ENCODE results near the gene SLFN12L.

Gene SLFN12L

GRCh38 chr17:35575759-35576158, 38.3 kb upstream of the SLFN12L start:
- H3K4me2 ChIP-seq (ENCODE audit: low read length), result no peak overlapping the region
- H3K27ac ChIP-seq (ENCODE audit: low read depth, low read length, poor library complexity, severe bottlenecking), result no peak overlapping the region
- no peaks in the 10 kb centered on the region for H3K9me2 ChIP-seq (ENCODE audit: low read depth, low read length)
- 0 out of 2 replicates have a peak, but pooled peaks cover 5% of the 10 kb centered on the region for H3F3A ChIP-seq (ENCODE audit: insufficient read depth, low read length)
- H3K4me3 ChIP-seq (ENCODE audit: low read depth, low read length, poor library complexity, severe bottlenecking), result no peak overlapping the region
- no peaks in the 10 kb centered on the region for H3K9me3 ChIP-seq (ENCODE audit: low read length)
- no peak overlapping the region for H2AFZ ChIP-seq (ENCODE audit: low read length)
- H3K9ac ChIP-seq (ENCODE audit: low read length), result no peak overlapping the region
- H4K20me1 ChIP-seq (ENCODE audit: insufficient read depth, low read length), result no peaks in the 10 kb centered on the region
- peaks cover 34% of the 10 kb centered on the region for H3K36me3 ChIP-seq (ENCODE audit: insufficient read depth, low read length)
- H3K79me2 ChIP-seq (ENCODE audit: insufficient read depth, low read length), result no peaks in the 10 kb centered on the region
- peaks cover 27% of the 10 kb centered on the region for H3K4me1 ChIP-seq (ENCODE audit: insufficient read depth, low read length, severe bottlenecking)
- no peaks in the 10 kb centered on the region for H3K27me3 ChIP-seq (ENCODE audit: insufficient read depth, low read length)
- TF ChIP-seq EZH2 (IDR thresholded peaks at IDR 0.05; ENCODE audit: borderline replicate concordance, low read length), result no peak
- TF ChIP-seq, protein P1, sequence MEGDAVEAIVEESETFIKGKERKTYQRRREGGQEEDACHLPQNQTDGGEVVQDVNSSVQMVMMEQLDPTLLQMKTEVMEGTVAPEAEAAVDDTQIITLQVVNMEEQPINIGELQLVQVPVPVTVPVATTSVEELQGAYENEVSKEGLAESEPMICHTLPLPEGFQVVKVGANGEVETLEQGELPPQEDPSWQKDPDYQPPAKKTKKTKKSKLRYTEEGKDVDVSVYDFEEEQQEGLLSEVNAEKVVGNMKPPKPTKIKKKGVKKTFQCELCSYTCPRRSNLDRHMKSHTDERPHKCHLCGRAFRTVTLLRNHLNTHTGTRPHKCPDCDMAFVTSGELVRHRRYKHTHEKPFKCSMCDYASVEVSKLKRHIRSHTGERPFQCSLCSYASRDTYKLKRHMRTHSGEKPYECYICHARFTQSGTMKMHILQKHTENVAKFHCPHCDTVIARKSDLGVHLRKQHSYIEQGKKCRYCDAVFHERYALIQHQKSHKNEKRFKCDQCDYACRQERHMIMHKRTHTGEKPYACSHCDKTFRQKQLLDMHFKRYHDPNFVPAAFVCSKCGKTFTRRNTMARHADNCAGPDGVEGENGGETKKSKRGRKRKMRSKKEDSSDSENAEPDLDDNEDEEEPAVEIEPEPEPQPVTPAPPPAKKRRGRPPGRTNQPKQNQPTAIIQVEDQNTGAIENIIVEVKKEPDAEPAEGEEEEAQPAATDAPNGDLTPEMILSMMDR (IDR thresholded peaks at IDR 0.05; ENCODE audit: low read length), result no peak

GRCh38 chr17:35569405-35569804, 31.9 kb upstream of the SLFN12L start:
- Histone ChIP-seq H3K27ac (ENCODE audit: low read depth, low read length, poor library complexity, severe bottlenecking) (no peak overlapping the region), H3K4me2 (ENCODE audit: low read length) (peak overlapping the region; percentile 84), H3K27me3 (ENCODE audit: insufficient read depth, low read length) (no peaks in the 10 kb centered on the region), H3K9me3 (ENCODE audit: low read length) (no peaks in the 10 kb centered on the region), H3K4me3 (ENCODE audit: low read depth, low read length, poor library complexity, severe bottlenecking) (peak overlapping the region; percentile 87), H3K9me2 (ENCODE audit: low read depth, low read length) (no peaks in the 10 kb centered on the region), H3K4me1 (ENCODE audit: insufficient read depth, low read length, severe bottlenecking) (peaks cover 26% of the 10 kb centered on the region), H2AFZ (ENCODE audit: low read length) (no peak overlapping the region), H4K20me1 (ENCODE audit: insufficient read depth, low read length) (no peaks in the 10 kb centered on the region), H3F3A (ENCODE audit: insufficient read depth, low read length) (no peaks in the 10 kb centered on the region), H3K36me3 (ENCODE audit: insufficient read depth, low read length) (peaks cover 9% of the 10 kb centered on the region), H3K9ac (ENCODE audit: low read length) (peak overlapping the region; percentile 30; the same call in 1 of the 2 replicates), H3K79me2 (ENCODE audit: insufficient read depth, low read length) (peaks cover 23% of the 10 kb centered on the region)
- no peak for TF ChIP-seq EZH2 (IDR thresholded peaks at IDR 0.05; ENCODE audit: borderline replicate concordance, low read length)
- TF ChIP-seq, protein P1 (IDR thresholded peaks at IDR 0.05; ENCODE audit: low read length), result no peak

DNA sequence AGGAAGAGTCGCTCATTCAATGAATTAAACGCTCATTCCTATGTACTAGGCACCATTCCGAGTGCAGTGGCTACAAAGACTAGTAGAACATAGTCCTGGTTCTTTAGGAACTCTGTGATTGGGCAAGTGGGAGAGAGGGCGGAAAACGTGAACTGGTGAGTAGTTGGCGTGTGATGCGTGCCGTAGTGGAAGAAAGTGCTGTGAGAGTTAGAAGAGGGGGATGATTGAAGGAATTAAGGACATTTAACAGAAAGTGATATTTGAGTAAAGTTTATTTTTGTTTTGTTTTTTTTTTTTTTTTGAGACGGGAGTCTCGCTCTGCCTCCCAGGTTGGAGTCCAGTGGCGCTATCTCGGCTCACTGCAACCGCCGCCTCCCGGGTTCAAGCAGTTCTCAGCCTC, 31.1 kb upstream of the SLFN12L start:
- H3K9ac ChIP-seq (ENCODE audit: low read length), result peak overlapping the region; percentile 87
- H3K36me3 ChIP-seq (ENCODE audit: insufficient read depth, low read length), result peaks cover 2% of the 10 kb centered on the region
- peak overlapping the region; percentile 84 for H3K4me2 ChIP-seq (ENCODE audit: low read length)
- H3K27me3 ChIP-seq (ENCODE audit: insufficient read depth, low read length), result no peaks in the 10 kb centered on the region
- peak overlapping the region; percentile 87 for H3K4me3 ChIP-seq (ENCODE audit: low read depth, low read length, poor library complexity, severe bottlenecking)
- H3K27ac ChIP-seq (ENCODE audit: low read depth, low read length, poor library complexity, severe bottlenecking), result no peak overlapping the region
- H3K9me3 ChIP-seq (ENCODE audit: low read length), result no peaks in the 10 kb centered on the region
- H2AFZ ChIP-seq (ENCODE audit: low read length), result no peak overlapping the region
- TF ChIP-seq, protein P1 (IDR thresholded peaks at IDR 0.05; ENCODE audit: low read length), result no peak
- no peak for TF ChIP-seq EZH2 (IDR thresholded peaks at IDR 0.05; ENCODE audit: borderline replicate concordance, low read length)
- H3K9me2 ChIP-seq (ENCODE audit: low read depth, low read length), result no peaks in the 10 kb centered on the region
- H3K4me1 ChIP-seq (ENCODE audit: insufficient read depth, low read length, severe bottlenecking), result peaks cover 26% of the 10 kb centered on the region
- H3F3A ChIP-seq (ENCODE audit: insufficient read depth, low read length), result no peaks in the 10 kb centered on the region
- H4K20me1 ChIP-seq (ENCODE audit: insufficient read depth, low read length), result no peaks in the 10 kb centered on the region
- H3K79me2 ChIP-seq (ENCODE audit: insufficient read depth, low read length), result peaks cover 23% of the 10 kb centered on the region
